C1 segment of cervical spinal cord (tissue), 14 donors: ENCODE measurements around the gene MCM3AP.

Experiments
- DNase-seq, 14 donors: peaks; one replicate each; lab custom pipeline; 2025; lab: John Stamatoyannopoulos, UW

The MCM3AP gene

DNA sequence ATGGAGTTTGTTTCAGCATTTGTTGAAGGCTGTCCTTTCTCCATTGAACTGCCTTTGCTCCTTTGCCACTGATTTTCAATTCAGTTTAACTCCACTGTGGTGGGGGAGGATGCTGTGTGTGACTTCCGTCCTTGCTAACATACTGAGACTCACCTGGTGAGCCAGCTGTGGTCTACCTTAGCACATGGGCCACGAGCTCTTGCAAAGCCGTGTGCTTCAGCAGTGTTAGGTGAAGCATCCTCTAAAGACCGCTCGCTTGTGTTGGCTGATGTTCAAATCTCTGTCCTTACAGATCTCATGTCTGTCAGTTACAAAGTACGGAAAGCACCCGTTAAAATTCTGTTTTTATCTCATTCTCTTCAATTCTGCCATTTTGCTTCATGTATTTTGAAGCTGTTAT is 97.6 kb downstream of the MCM3AP start:
- no peak for DNase-seq

DNA sequence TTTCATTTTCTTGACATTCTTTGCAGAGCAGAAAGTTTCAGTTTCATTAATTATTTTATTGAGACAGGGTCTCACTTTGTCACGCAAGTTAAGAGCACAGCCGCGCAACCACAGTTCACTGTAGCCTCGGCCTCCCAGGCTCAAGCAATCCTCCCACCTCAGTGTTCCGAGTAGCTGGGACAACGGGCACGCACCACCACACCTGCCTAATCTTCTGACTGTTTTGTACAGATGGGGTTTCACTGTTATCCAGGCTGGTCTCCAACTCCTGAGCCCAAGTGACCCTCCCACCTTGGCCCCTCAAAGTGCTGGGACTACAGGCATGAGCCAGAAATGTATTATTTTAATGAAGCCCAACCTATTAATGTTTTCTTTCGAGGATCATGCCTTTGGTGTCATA is 98.2 kb downstream of the MCM3AP start:
- no peak for DNase-seq

DNA sequence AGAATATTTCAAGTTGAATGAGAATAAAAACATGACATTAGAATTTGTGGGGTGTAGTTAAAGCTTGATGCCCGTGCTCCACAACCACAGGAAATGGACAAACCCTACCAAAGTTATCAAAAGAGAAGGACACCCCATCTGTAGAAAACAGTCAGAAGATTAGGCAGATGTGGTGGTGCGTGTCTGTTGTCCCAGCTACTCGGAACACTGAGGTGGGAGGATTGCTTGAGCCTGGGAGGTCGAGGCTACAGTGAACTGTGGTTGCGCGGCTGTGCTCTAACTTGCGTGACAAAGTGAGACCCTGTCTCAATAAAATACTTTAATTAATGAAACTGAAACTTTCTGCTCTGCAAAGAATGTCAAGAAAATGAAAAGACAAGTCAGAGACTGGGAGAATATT is 99.7 kb downstream of the MCM3AP start:
- DNase-seq = no peak
